PC-9 (cell line): ENCODE measurements around the gene PDE4D.

Experiments used
- EZH2 ChIP-seq: fragments of 200-600 bp; sonication (generic); IDR thresholded peaks from 2 replicates; pipeline ENCODE4 v1.8.0; 2017; ENCODE audit warnings: antibody characterized with exemption, low read depth
- TF ChIP-seq, protein P1 (sequence below): fragments of 200-600 bp; sonication (generic); conservative IDR thresholded peaks from 2 replicates; pipeline ENCODE4 v1.6.1; 2017; ENCODE audit warnings: mixed run types, antibody characterized with exemption, mild to moderate bottlenecking, moderate library complexity

DNA sequence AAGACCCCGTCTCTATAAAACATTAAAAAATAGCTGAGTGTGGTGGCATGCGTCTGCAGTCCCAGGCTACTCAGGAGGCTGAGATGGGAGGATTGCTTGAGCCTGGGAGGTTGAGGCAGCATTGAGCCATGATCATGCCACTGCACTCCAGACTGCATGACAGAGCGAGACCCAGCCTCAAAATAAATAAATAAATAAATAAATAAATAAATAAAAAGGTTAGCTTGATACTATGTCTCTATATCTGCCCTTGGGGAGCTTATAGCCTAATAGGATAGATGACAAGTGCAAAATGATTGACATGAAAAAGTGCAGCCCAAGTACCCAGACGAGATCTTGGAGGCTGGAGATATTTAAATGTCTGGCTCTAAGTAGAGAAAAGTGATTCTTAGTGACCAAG lies 122.6 kb downstream of the PDE4D start:
- TF ChIP-seq, protein P1, sequence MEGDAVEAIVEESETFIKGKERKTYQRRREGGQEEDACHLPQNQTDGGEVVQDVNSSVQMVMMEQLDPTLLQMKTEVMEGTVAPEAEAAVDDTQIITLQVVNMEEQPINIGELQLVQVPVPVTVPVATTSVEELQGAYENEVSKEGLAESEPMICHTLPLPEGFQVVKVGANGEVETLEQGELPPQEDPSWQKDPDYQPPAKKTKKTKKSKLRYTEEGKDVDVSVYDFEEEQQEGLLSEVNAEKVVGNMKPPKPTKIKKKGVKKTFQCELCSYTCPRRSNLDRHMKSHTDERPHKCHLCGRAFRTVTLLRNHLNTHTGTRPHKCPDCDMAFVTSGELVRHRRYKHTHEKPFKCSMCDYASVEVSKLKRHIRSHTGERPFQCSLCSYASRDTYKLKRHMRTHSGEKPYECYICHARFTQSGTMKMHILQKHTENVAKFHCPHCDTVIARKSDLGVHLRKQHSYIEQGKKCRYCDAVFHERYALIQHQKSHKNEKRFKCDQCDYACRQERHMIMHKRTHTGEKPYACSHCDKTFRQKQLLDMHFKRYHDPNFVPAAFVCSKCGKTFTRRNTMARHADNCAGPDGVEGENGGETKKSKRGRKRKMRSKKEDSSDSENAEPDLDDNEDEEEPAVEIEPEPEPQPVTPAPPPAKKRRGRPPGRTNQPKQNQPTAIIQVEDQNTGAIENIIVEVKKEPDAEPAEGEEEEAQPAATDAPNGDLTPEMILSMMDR = no peak
- no peak for TF ChIP-seq EZH2
